ENCODE measurements around the gene CYLD. TPM values are rescaled to one million over a fixed set of nuclear protein-coding genes. Genes with fewer than 3 reads are reported as not detected.

Gene CYLD
- total RNA-seq, 2 experiments from 2014 or later, result 135 to 195 TPM

- no peak overlapping the region for H3K27ac Mint-ChIP-seq
- H3K9me3 Mint-ChIP-seq (ENCODE audit: low read depth), result no peaks in the 10 kb centered on the region
- H3K4me1 Mint-ChIP-seq, result peaks cover 11% of the 10 kb centered on the region
- no peak overlapping the region for H3K4me3 Mint-ChIP-seq
- CTCF ChIA-PET, result interaction anchor here (1.2 to 1.5 kb wide), 2 partner anchors 145 to 483 kb away, joined by 3 to 4 read pairs; no protein-coding TSS in a partner anchor
- DNase-seq (no peak), ATAC-seq (no peak)
- no peaks in the 10 kb centered on the region for H3K27me3 Mint-ChIP-seq
- H3K36me3 Mint-ChIP-seq, result no peaks in the 10 kb centered on the region
These were observed 68.5 kb downstream of the CYLD start for GRCh38 chr16:50810241-50810965.

DNA sequence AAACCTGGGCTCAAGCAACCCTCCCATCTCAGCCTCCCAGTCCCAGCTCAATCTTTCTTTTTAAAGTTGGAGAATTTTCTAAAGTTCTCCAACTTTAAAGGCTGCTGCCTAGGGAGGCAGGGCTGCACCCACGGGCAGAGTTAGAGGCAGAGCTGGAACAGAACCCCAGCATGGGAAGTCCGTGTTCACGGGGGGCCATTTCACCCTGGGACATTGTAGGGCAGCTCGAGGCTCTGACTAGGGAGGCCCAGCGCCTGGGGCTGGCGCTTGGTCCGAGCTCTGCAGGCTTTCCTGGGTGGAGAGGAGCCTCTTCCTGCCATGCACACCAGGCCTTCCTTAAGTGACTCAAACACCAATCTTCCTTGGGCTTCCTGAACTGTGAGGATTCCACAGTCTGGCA is 70.2 kb downstream of the CYLD start:
- DNase-seq (no peak), ATAC-seq (no peak)
- Mint-ChIP-seq H3K9me3 (ENCODE audit: low read depth) (no peaks in the 10 kb centered on the region), H3K27me3 (no peaks in the 10 kb centered on the region), H3K27ac (no peak overlapping the region), H3K4me3 (no peak overlapping the region), H3K36me3 (no peaks in the 10 kb centered on the region), H3K4me1 (no peaks in the 10 kb centered on the region)
- CTCF ChIA-PET, result interaction anchor here (1.4 to 1.5 kb wide), 2 partner anchors 443 to 485 kb away, joined by 3 to 4 read pairs; partner anchors contain the start of gene BRD7

GRCh38 chr16:50812876-50813466 is 71.1 kb downstream of the CYLD start:
- Mint-ChIP-seq H3K27me3 (no peaks in the 10 kb centered on the region), H3K4me3 (no peak overlapping the region), H3K27ac (no peak overlapping the region), H3K4me1 (no peaks in the 10 kb centered on the region), H3K36me3 (no peaks in the 10 kb centered on the region), H3K9me3 (ENCODE audit: low read depth) (no peaks in the 10 kb centered on the region)
- no peak for DNase-seq
- no peak for ATAC-seq
- CTCF ChIA-PET, result interaction anchor here (0.7 to 1.4 kb wide), 2 partner anchors 444 to 788 kb away, joined by 3 read pairs; partner anchors contain the start of genes BRD7 and CNEP1R1

DNA sequence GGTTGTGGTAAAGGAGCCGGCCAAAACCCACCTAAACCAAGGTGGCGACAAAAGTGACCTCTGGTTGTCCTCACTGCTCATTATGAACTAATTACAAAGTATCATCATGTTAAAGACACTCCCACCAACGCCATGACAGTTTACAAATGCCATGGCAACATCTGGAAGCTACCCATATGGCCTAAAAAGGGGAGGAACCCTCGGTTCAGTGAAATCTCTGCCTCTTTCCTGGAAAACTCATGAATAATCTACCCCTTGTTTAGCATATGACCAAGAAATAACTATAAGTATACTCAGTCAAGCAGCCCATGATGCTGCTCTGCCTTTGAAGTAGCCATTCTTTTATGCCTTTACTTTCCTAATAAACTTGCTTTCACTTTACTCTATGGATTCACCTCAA is 72.2 kb downstream of the CYLD start:
- DNase-seq (no peak), ATAC-seq (no peak)
- H3K4me3 Mint-ChIP-seq, result no peak overlapping the region
- H3K27me3 Mint-ChIP-seq, result no peaks in the 10 kb centered on the region
- no peaks in the 10 kb centered on the region for H3K36me3 Mint-ChIP-seq
- no peak overlapping the region for H3K27ac Mint-ChIP-seq
- no peaks in the 10 kb centered on the region for H3K9me3 Mint-ChIP-seq (ENCODE audit: low read depth)
- no peaks in the 10 kb centered on the region for H3K4me1 Mint-ChIP-seq
- CTCF ChIA-PET, result interaction anchor here (4.3 kb wide), 1 partner anchor 8 kb away, joined by 32 read pairs; no protein-coding TSS in a partner anchor

GRCh38 chr16:50814541-50814940 is 72.7 kb downstream of the CYLD start:
- DNase-seq (no peak), ATAC-seq (no peak)
- CTCF ChIA-PET, result interaction anchor here (1.5 to 4.3 kb wide), 2 partner anchors 9 to 37 kb away, joined by 3 to 32 read pairs; no protein-coding TSS in a partner anchor
- no peaks in the 10 kb centered on the region for H3K27me3 Mint-ChIP-seq
- no peak overlapping the region for H3K27ac Mint-ChIP-seq
- H3K4me1 Mint-ChIP-seq, result no peaks in the 10 kb centered on the region
- no peak overlapping the region for H3K4me3 Mint-ChIP-seq
- no peaks in the 10 kb centered on the region for H3K9me3 Mint-ChIP-seq (ENCODE audit: low read depth)
- H3K36me3 Mint-ChIP-seq, result no peaks in the 10 kb centered on the region

GRCh38 chr16:50815382-50815781 is 73.5 kb downstream of the CYLD start:
- Mint-ChIP-seq H3K27ac (no peak overlapping the region), H3K9me3 (ENCODE audit: low read depth) (no peaks in the 10 kb centered on the region), H3K4me1 (no peaks in the 10 kb centered on the region), H3K4me3 (no peak overlapping the region), H3K27me3 (no peaks in the 10 kb centered on the region), H3K36me3 (no peaks in the 10 kb centered on the region)
- CTCF ChIA-PET, result interaction anchor here (1.5 to 4.3 kb wide), 2 partner anchors 10 to 38 kb away, joined by 3 to 32 read pairs; no protein-coding TSS in a partner anchor
- ATAC-seq (no peak), DNase-seq (no peak)

DNA sequence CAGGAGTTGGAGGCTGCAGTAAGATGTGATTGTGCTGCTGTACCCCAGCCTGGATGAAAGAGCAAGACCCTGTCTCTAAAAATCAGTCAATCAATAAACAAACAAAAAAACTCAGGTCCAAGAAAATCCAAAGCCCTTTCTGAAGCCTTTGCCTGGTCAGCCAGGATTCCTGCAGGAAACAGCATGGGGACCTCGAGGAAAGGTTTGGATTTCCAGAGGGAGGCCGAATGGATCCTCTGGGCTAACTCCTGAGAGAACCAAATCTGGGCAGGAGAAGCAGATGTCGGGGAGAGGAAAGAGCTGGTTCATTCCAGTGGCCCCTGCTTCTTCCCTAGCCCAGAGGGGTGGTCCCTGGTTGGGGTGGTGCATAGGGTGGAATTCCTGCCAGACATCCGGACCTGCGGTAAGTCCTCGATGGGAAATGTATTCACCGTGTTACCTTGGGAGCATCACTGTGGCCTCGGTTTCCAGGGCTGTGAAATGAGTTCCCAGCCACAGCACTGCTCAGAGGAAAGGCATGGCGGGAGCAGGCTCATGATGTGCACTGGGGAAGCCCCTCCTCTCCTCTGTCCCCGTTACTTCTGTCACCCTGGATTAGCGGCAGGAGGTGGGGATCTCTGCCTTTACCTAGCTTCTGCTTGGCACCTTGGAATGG is 75.1 kb downstream of the CYLD start:
- no peaks in the 10 kb centered on the region for H3K9me3 Mint-ChIP-seq (ENCODE audit: low read depth)
- DNase-seq (no peak), ATAC-seq (no peak)
- no peak overlapping the region for H3K4me3 Mint-ChIP-seq
- H3K36me3 Mint-ChIP-seq, result no peaks in the 10 kb centered on the region
- H3K27me3 Mint-ChIP-seq, result no peaks in the 10 kb centered on the region
- H3K4me1 Mint-ChIP-seq, result no peaks in the 10 kb centered on the region
- CTCF ChIA-PET, result interaction anchor here (4.3 kb wide), 1 partner anchor 11 kb away, joined by 32 read pairs; no protein-coding TSS in a partner anchor
- no peak overlapping the region for H3K27ac Mint-ChIP-seq

DNA sequence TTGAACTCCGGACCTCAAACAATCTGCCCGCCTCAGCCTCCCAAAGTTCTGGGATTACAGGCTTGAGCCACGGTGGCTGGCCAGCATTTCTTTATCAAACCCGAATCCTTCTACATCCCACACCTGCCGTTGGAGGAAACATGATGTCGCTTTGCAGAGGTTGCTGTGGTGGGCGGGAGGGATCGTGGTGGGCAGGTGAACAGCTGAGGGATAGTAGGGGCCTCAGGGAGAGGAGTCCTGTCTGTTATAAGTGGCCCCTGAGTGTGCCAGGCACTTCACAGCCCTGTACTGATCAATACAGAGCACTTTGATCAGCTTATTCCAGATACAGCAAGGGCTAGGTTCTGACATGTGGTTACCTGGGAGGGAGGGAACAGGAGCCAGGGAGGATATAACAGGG is 76.5 kb downstream of the CYLD start:
- ATAC-seq, result no peak

DNA sequence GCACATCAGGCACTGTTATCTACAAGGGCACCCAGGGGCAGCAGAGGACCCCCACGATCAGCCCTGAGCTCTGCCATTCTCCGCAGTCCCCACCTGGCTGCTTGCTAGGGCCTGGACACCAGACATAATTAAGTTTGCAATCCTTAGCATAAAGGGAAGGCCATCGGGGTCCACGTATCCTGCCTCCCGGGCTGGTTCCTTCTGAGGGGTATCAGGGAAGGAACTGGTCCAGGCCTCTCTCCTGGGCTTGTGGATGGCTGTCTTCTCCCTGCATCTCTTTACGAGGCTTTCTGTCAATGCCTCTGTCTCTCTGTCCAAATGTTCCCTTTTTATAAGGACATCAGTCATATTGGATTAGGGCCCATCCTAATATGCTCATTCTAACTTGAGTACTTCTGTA is 77.8 kb downstream of the CYLD start:
- ATAC-seq, result no peak

More for the DNA sequence above, 76.5 kb downstream of the CYLD start:
- Mint-ChIP-seq H3K4me3 (no peak overlapping the region), H3K4me1 (no peaks in the 10 kb centered on the region), H3K9me3 (ENCODE audit: low read depth) (no peaks in the 10 kb centered on the region), H3K27ac (no peak overlapping the region), H3K27me3 (no peaks in the 10 kb centered on the region), H3K36me3 (no peaks in the 10 kb centered on the region)
- no peak for DNase-seq
- CTCF ChIA-PET, result no interaction called here

GRCh38 chr16:50820225-50820624 is 78.3 kb downstream of the CYLD start:
- CTCF ChIA-PET, result no interaction called here
- no peak for ATAC-seq
- Mint-ChIP-seq H3K36me3 (no peaks in the 10 kb centered on the region), H3K4me1 (no peaks in the 10 kb centered on the region), H3K4me3 (no peak overlapping the region), H3K27me3 (peaks cover 13% of the 10 kb centered on the region), H3K27ac (no peak overlapping the region), H3K9me3 (ENCODE audit: low read depth) (no peaks in the 10 kb centered on the region)
- no peak for DNase-seq

More for the DNA sequence above, 77.8 kb downstream of the CYLD start:
- Mint-ChIP-seq H3K4me3 (no peak overlapping the region), H3K27ac (no peak overlapping the region), H3K36me3 (no peaks in the 10 kb centered on the region), H3K9me3 (ENCODE audit: low read depth) (no peaks in the 10 kb centered on the region), H3K4me1 (no peaks in the 10 kb centered on the region), H3K27me3 (peaks cover 9% of the 10 kb centered on the region)
- DNase-seq, result no peak
- CTCF ChIA-PET, result no interaction called here

DNA sequence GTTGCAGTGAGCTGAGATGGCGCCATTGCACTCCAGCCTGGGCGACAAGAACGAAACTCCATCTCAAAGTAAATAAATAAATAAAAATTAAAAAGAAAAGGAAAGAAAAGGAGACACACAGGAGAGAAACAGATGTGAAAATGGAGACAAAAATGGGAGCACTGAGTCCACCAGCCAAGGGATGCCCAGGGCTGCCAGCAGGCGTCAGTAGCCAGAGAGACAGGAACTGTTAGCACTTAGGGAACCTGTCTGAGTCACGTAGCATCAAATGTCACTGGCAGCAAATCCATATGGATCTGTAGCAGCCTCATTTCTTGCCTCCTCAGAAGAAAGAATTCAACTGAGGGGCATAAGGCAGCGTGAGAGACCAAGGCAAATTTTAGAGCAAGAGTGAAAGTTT is 79.7 kb downstream of the CYLD start:
- ATAC-seq, result no peak
- CTCF ChIA-PET, result no interaction called here
- Mint-ChIP-seq H3K27me3 (peaks cover 26% of the 10 kb centered on the region), H3K9me3 (ENCODE audit: low read depth) (no peaks in the 10 kb centered on the region), H3K4me3 (no peak overlapping the region), H3K27ac (no peak overlapping the region), H3K4me1 (no peaks in the 10 kb centered on the region), H3K36me3 (no peaks in the 10 kb centered on the region)
- DNase-seq, result no peak

GRCh38 chr16:50822671-50823070 is 80.8 kb downstream of the CYLD start:
- Mint-ChIP-seq H3K9me3 (ENCODE audit: low read depth) (no peaks in the 10 kb centered on the region), H3K4me3 (no peak overlapping the region), H3K4me1 (no peaks in the 10 kb centered on the region), H3K27ac (no peak overlapping the region), H3K36me3 (no peaks in the 10 kb centered on the region), H3K27me3 (peaks cover 33% of the 10 kb centered on the region)
- no peak for ATAC-seq
- DNase-seq, result no peak
- CTCF ChIA-PET, result interaction anchor here (1.1 kb wide), 1 partner anchor 16 kb away, joined by 4 read pairs; no protein-coding TSS in a partner anchor

- H3K9me3 Mint-ChIP-seq (ENCODE audit: low read depth), result no peaks in the 10 kb centered on the region
- H3K27me3 Mint-ChIP-seq, result peaks cover 37% of the 10 kb centered on the region
- H3K4me1 Mint-ChIP-seq, result no peaks in the 10 kb centered on the region
- DNase-seq, result no peak
- no peak overlapping the region for H3K4me3 Mint-ChIP-seq
- CTCF ChIA-PET, result no interaction called here
- H3K36me3 Mint-ChIP-seq, result no peaks in the 10 kb centered on the region
- no peak overlapping the region for H3K27ac Mint-ChIP-seq
- no peak for ATAC-seq
These were observed 85.0 kb downstream of the CYLD start for GRCh38 chr16:50826797-50827316.
